ENCODE data around the gene SEMA3C. TPM values are rescaled to one million over a fixed set of nuclear protein-coding genes. Genes with fewer than 3 reads are reported as not detected.

The SEMA3C gene
- total and polyA plus RNA-seq, 2 donors (not counting 1 experiment from before 2014, with no cell fraction given) = 310 to 322 TPM

DNA sequence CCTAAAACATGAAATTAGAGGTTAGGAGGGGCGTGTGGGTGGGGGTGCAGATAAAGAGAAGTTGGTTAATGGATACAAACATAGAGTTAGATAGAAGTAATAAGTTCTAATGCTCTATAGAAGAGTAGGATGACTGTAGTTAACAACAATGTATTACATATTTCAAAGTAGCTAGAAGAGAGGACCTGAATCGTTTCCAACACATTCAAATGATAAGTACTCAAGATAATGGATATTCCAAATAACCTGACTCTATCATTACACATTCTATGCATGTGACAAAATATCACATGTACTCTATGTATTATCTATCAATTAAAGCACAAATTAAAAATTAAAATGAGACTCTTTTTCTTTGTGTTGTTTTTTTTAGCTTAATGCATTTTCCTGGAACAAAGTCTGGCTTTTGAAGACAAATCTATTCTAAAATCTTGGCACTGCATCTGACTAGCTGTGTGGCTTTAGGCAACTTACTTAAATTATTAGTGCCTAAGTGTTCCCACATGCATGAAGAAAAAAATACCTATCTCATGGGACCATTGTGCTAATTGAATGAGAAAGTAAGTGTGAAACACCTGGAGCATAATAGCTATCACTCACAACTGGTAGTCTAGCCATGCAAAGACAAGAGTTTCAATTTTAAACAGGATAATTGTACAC is 75.7 kb downstream of the SEMA3C start:
- Histone ChIP-seq H3K9ac (ENCODE audit: insufficient read depth, low read length) (no peak overlapping the region), H3K4me2 (ENCODE audit: extremely low read depth, insufficient read depth, low read length) (no peak overlapping the region), H2AFZ (ENCODE audit: low read length) (no peak overlapping the region), H3K4me1 (ENCODE audit: control insufficient read depth, extremely low read depth, insufficient read depth, low read length) (peaks cover 5% of the 10 kb centered on the region), H3K27ac (ENCODE audit: insufficient read depth, low read length) (no peak overlapping the region), H3K79me2 (ENCODE audit: control insufficient read depth, insufficient read depth, low read length) (peaks cover 84% of the 10 kb centered on the region), H3K4me3 (replicated peaks in 1 of 4; ENCODE audit: control extremely low read depth in 1 of 4, insufficient read depth in 1 of 4, low read depth in 3 of 4, low read length in 4 of 4) (no peak overlapping the region), H3K36me3 (ENCODE audit: control insufficient read depth, insufficient read depth, low read length) (no peaks in the 10 kb centered on the region), H4K20me1 (ENCODE audit: control insufficient read depth, extremely low read depth, insufficient read depth, low read length) (no peaks in the 10 kb centered on the region), H3K9me3 (ENCODE audit: control insufficient read depth, insufficient read depth, low read depth, low read length) (no peaks in the 10 kb centered on the region), H3K27me3 (ENCODE audit: control insufficient read depth, insufficient read depth, low read length) (no peaks in the 10 kb centered on the region)
- TF ChIP-seq EZH2 (IDR thresholded peaks at IDR 0.05; ENCODE audit: low read length, missing control alignments) = no peak
- TF ChIP-seq, protein P1, sequence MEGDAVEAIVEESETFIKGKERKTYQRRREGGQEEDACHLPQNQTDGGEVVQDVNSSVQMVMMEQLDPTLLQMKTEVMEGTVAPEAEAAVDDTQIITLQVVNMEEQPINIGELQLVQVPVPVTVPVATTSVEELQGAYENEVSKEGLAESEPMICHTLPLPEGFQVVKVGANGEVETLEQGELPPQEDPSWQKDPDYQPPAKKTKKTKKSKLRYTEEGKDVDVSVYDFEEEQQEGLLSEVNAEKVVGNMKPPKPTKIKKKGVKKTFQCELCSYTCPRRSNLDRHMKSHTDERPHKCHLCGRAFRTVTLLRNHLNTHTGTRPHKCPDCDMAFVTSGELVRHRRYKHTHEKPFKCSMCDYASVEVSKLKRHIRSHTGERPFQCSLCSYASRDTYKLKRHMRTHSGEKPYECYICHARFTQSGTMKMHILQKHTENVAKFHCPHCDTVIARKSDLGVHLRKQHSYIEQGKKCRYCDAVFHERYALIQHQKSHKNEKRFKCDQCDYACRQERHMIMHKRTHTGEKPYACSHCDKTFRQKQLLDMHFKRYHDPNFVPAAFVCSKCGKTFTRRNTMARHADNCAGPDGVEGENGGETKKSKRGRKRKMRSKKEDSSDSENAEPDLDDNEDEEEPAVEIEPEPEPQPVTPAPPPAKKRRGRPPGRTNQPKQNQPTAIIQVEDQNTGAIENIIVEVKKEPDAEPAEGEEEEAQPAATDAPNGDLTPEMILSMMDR (conservative IDR thresholded peaks at IDR 0.05 in 1 of 2, IDR thresholded peaks at IDR 0.05 in 1 of 2; ENCODE audit: low read depth in 1 of 2, low read length in 2 of 2) = no peak
- peak; percentile 16 to 58 for DNase-seq (ENCODE audit: low read depth in 2 of 2)

- Histone ChIP-seq H4K20me1 (ENCODE audit: control insufficient read depth, extremely low read depth, insufficient read depth, low read length) (no peaks in the 10 kb centered on the region), H3K27me3 (ENCODE audit: control insufficient read depth, insufficient read depth, low read length) (no peaks in the 10 kb centered on the region), H3K36me3 (ENCODE audit: control insufficient read depth, insufficient read depth, low read length) (no peaks in the 10 kb centered on the region), H3K9ac (ENCODE audit: insufficient read depth, low read length) (no peak overlapping the region), H3K79me2 (ENCODE audit: control insufficient read depth, insufficient read depth, low read length) (peaks cover 84% of the 10 kb centered on the region), H3K4me2 (ENCODE audit: extremely low read depth, insufficient read depth, low read length) (peak overlapping the region; percentile 75), H3K9me3 (ENCODE audit: control insufficient read depth, insufficient read depth, low read depth, low read length) (no peaks in the 10 kb centered on the region), H3K4me1 (ENCODE audit: control insufficient read depth, extremely low read depth, insufficient read depth, low read length) (peaks cover 5% of the 10 kb centered on the region), H3K4me3 (replicated peaks in 1 of 4; ENCODE audit: control extremely low read depth in 1 of 4, insufficient read depth in 1 of 4, low read depth in 3 of 4, low read length in 4 of 4) (no peak overlapping the region), H3K27ac (ENCODE audit: insufficient read depth, low read length) (no peak overlapping the region), H2AFZ (ENCODE audit: low read length) (no peak overlapping the region)
- peak in 1 of 2 donors; percentile 12 for DNase-seq (ENCODE audit: low read depth in 2 of 2)
- TF ChIP-seq EZH2 (IDR thresholded peaks at IDR 0.05; ENCODE audit: low read length, missing control alignments) = no peak
- TF ChIP-seq, protein P1 (conservative IDR thresholded peaks at IDR 0.05 in 1 of 2, IDR thresholded peaks at IDR 0.05 in 1 of 2; ENCODE audit: low read depth in 1 of 2, low read length in 2 of 2) = no peak
Measured at GRCh38 chr7:80842022-80842790, 76.6 kb downstream of the SEMA3C start.

- Histone ChIP-seq H3K27me3 (ENCODE audit: control insufficient read depth, insufficient read depth, low read length) (no peaks in the 10 kb centered on the region), H3K4me2 (ENCODE audit: extremely low read depth, insufficient read depth, low read length) (peak overlapping the region; percentile 75), H2AFZ (ENCODE audit: low read length) (no peak overlapping the region), H4K20me1 (ENCODE audit: control insufficient read depth, extremely low read depth, insufficient read depth, low read length) (no peaks in the 10 kb centered on the region), H3K79me2 (ENCODE audit: control insufficient read depth, insufficient read depth, low read length) (peaks cover 85% of the 10 kb centered on the region), H3K4me3 (replicated peaks in 1 of 4; ENCODE audit: control extremely low read depth in 1 of 4, insufficient read depth in 1 of 4, low read depth in 3 of 4, low read length in 4 of 4) (no peak overlapping the region), H3K4me1 (ENCODE audit: control insufficient read depth, extremely low read depth, insufficient read depth, low read length) (peaks cover 5% of the 10 kb centered on the region), H3K9ac (ENCODE audit: insufficient read depth, low read length) (no peak overlapping the region), H3K9me3 (ENCODE audit: control insufficient read depth, insufficient read depth, low read depth, low read length) (no peaks in the 10 kb centered on the region), H3K27ac (ENCODE audit: insufficient read depth, low read length) (no peak overlapping the region), H3K36me3 (ENCODE audit: control insufficient read depth, insufficient read depth, low read length) (no peaks in the 10 kb centered on the region)
- DNase-seq (ENCODE audit: low read depth in 2 of 2) = peak in 1 of 2 donors; percentile 50
- TF ChIP-seq, protein P1 (conservative IDR thresholded peaks at IDR 0.05 in 1 of 2, IDR thresholded peaks at IDR 0.05 in 1 of 2; ENCODE audit: low read depth in 1 of 2, low read length in 2 of 2) = no peak
- TF ChIP-seq EZH2 (IDR thresholded peaks at IDR 0.05; ENCODE audit: low read length, missing control alignments) = no peak
Measured at GRCh38 chr7:80841423-80841955, 77.4 kb downstream of the SEMA3C start.
